Measurements from ENCODE around the gene TMEM163.

- no peak for TF ChIP-seq CTCF (IDR thresholded peaks at IDR 0.05)
- TF ChIP-seq POLR2AphosphoS5 (IDR thresholded peaks at IDR 0.05) = no peak
- no peak for TF ChIP-seq POLR2A (IDR thresholded peaks at IDR 0.05; ENCODE audit: low read depth)
Measured at GRCh38 chr2:134445116-134445515, 273.7 kb downstream of the TMEM163 start.

Measured in esophagus muscularis mucosa (tissue), 3 donors.